OCI-LY3 (cell line): ENCODE measurements around the gene MAN1A1.

Experiments
- H2AFZ ChIP-seq: fragments of 200-600, 300-600 bp; shearing (Covaris generic); 2 replicates; pipeline ENCODE4 v1.6.0; 2014; ENCODE audit warnings: antibody characterized with exemption, low read depth, low read length
- H3K27ac ChIP-seq: fragments of 200-600, 300-600 bp; sonication (generic); 2 replicates; pipeline ENCODE4 v1.5.1; 2014; ENCODE audit warnings: mild to moderate bottlenecking, low read length, moderate library complexity, mixed read lengths
- H3K27me3 ChIP-seq: fragments of 200-600, 300-600 bp; sonication (generic); 2 replicates; pipeline ENCODE4 v1.6.1; 2014; ENCODE audit warnings: low read depth, low read length, mixed read lengths
- H3K36me3 ChIP-seq: fragments of 200-600, 300-600 bp; sonication (generic); replicated peaks from 2 replicates; pipeline ENCODE3; 2014; ENCODE audit warnings: low read depth, low read length, mixed read lengths
- H3K4me1 ChIP-seq: fragments of 300-600, 200-600 bp; sonication (generic); 2 replicates; pipeline ENCODE4 v1.6.1; 2014; ENCODE audit warnings: low read length, mixed read lengths
- H3K4me2 ChIP-seq: fragments of 200-600, 300-600 bp; sonication (generic); 2 replicates; pipeline ENCODE4 v1.6.1; 2014; ENCODE audit warnings: low read length, mixed read lengths
- H3K4me3 ChIP-seq: fragments of 300-600, 200-600 bp; sonication (generic); 2 replicates; pipeline ENCODE4 v1.5.1; 2014; ENCODE audit warnings: antibody characterized with exemption, mild to moderate bottlenecking, low read length, moderate library complexity
- H3K79me2 ChIP-seq: fragments of 300-600, 200-600 bp; shearing (Covaris generic); 2 replicates; pipeline ENCODE4 v1.6.1; 2014; ENCODE audit warnings: mild to moderate bottlenecking, low read length, mixed read lengths
- H3K9ac ChIP-seq: fragments of 300-600, 200-600 bp; shearing (Covaris generic); 2 replicates; pipeline ENCODE4 v1.6.0; 2014; ENCODE audit warnings: mild to moderate bottlenecking, low read length, moderate library complexity
- H3K9me3 ChIP-seq: fragments of 200-600, 300-600 bp; shearing (Covaris generic); 2 replicates; pipeline ENCODE4 v1.6.1; 2014; ENCODE audit warnings: low read length, mixed read lengths; ENCODE audit not compliant: insufficient read depth
- H4K20me1 ChIP-seq: fragments of 200-600, 300-600 bp; sonication (generic); 2 replicates; pipeline ENCODE4 v1.6.1; 2016; ENCODE audit warnings: low read length, mixed read lengths; ENCODE audit not compliant: insufficient read depth
- CTCF ChIP-seq: fragments of 200-600, 300-600 bp; sonication (generic); IDR thresholded peaks from 2 replicates; pipeline ENCODE4 v1.5.1; 2014; ENCODE audit warnings: antibody characterized with exemption, low read length, low read depth
- EZH2phosphoT487 ChIP-seq: fragments of 200-600 bp; shearing (Covaris generic); IDR thresholded peaks from 2 replicates; pipeline ENCODE4 v1.6.1; 2018; ENCODE audit warnings: antibody characterized with exemption, mixed run types, low read depth

MAN1A1 gene

GRCh38 chr6:119133400-119133799 lies 216.2 kb downstream of the MAN1A1 start:
- Histone ChIP-seq H3K36me3 (no peaks in the 10 kb centered on the region), H3K4me1 (no peaks in the 10 kb centered on the region), H2AFZ (no peak overlapping the region), H3K27ac (no peak overlapping the region), H3K79me2 (no peaks in the 10 kb centered on the region), H3K27me3 (no peaks in the 10 kb centered on the region), H3K9ac (no peak overlapping the region), H3K4me2 (no peak overlapping the region), H3K4me3 (no peak overlapping the region), H4K20me1 (no peaks in the 10 kb centered on the region), H3K9me3 (no peaks in the 10 kb centered on the region)
- no peak for TF ChIP-seq CTCF
- TF ChIP-seq EZH2phosphoT487 = no peak

- no peaks in the 10 kb centered on the region for H3K27me3 ChIP-seq
- no peak overlapping the region for H3K4me2 ChIP-seq
- no peak overlapping the region for H3K9ac ChIP-seq
- TF ChIP-seq EZH2phosphoT487 (no peak), CTCF (no peak)
- H3K9me3 ChIP-seq = no peaks in the 10 kb centered on the region
- no peaks in the 10 kb centered on the region for H3K79me2 ChIP-seq
- no peaks in the 10 kb centered on the region for H4K20me1 ChIP-seq
- H3K27ac ChIP-seq = no peak overlapping the region
- H3K36me3 ChIP-seq = no peaks in the 10 kb centered on the region
- H3K4me1 ChIP-seq = no peaks in the 10 kb centered on the region
- no peak overlapping the region for H2AFZ ChIP-seq
- H3K4me3 ChIP-seq = no peak overlapping the region
Observed at GRCh38 chr6:119132261-119132981, 217.1 kb downstream of the MAN1A1 start.

- H3K79me2 ChIP-seq = no peaks in the 10 kb centered on the region
- H3K4me2 ChIP-seq = no peak overlapping the region
- no peaks in the 10 kb centered on the region for H3K9me3 ChIP-seq
- H3K36me3 ChIP-seq = no peaks in the 10 kb centered on the region
- H3K9ac ChIP-seq = no peak overlapping the region
- no peaks in the 10 kb centered on the region for H3K4me1 ChIP-seq
- H2AFZ ChIP-seq = no peak overlapping the region
- no peak overlapping the region for H3K27ac ChIP-seq
- H4K20me1 ChIP-seq = no peaks in the 10 kb centered on the region
- no peak overlapping the region for H3K4me3 ChIP-seq
- no peaks in the 10 kb centered on the region for H3K27me3 ChIP-seq
- TF ChIP-seq EZH2phosphoT487 = no peak
- no peak for TF ChIP-seq CTCF
Observed at GRCh38 chr6:119129968-119130484, 219.5 kb downstream of the MAN1A1 start.

GRCh38 chr6:119129148-119129967 lies 220.2 kb downstream of the MAN1A1 start:
- Histone ChIP-seq H3K9me3 (no peaks in the 10 kb centered on the region), H3K27ac (no peak overlapping the region), H3K4me1 (no peaks in the 10 kb centered on the region), H3K79me2 (no peaks in the 10 kb centered on the region), H2AFZ (no peak overlapping the region), H3K4me2 (peak overlapping the region; percentile 51), H4K20me1 (no peaks in the 10 kb centered on the region), H3K4me3 (peak overlapping the region; percentile 36; the same call in 1 of the 2 replicates), H3K9ac (no peak overlapping the region), H3K27me3 (no peaks in the 10 kb centered on the region), H3K36me3 (no peaks in the 10 kb centered on the region)
- TF ChIP-seq CTCF = peak; percentile 71
- no peak for TF ChIP-seq EZH2phosphoT487
